C4-2B (cell line): ENCODE data around the gene IFT122.
"Not testable (repeated sequence)": the region's sequence is repeated elsewhere in the genome, so short reads cannot be mapped to it uniquely, and the experiment has no call there.

Experiments
- H3K27ac ChIP-seq: fragments of 450-650 bp; 2 replicates; pipeline ENCODE4 v1.5.1; 2017
- CTCF ChIP-seq: fragments of 450-650 bp; conservative IDR thresholded peaks from 2 replicates; pipeline ENCODE4 v1.5.1; 2017; ENCODE audit warnings: mild to moderate bottlenecking
- ZFX ChIP-seq: fragments of 450-650 bp; IDR thresholded peaks from 2 replicates; pipeline ENCODE4 v1.6.1; 2017

IFT122 gene

GRCh38 chr3:129439817-129440617 lies at the start of gene IFT122, which contains the start of gene MBD4:
IFT122 (plus strand) TSS chr3:129440224; CDS start chr3:129440331, 107 bp downstream.
MBD4 (minus strand) TSS chr3:129439948; CDS start chr3:129439833, 115 bp downstream.
- H3K27ac ChIP-seq: peak within 1 kb of the TSS; percentile 91
- TF ChIP-seq ZFX (peak; percentile 36; the same call in 1 of the 2 replicates), CTCF (no peak)

GRCh38 chr3:129391583-129391982 lies 48.4 kb upstream of the IFT122 start:
- H3K27ac ChIP-seq: not testable (repeated sequence)

- not testable (repeated sequence) for H3K27ac ChIP-seq
These were observed 47.7 kb upstream of the IFT122 start for GRCh38 chr3:129392106-129392887.

- TF ChIP-seq ZFX (no peak), CTCF (no peak)
- H3K27ac ChIP-seq: no peak overlapping the region
These were observed 46.8 kb upstream of the IFT122 start for GRCh38 chr3:129393271-129393670.

GRCh38 chr3:129393760-129394564 lies 46.1 kb upstream of the IFT122 start:
- not testable (repeated sequence) for H3K27ac ChIP-seq

- H3K27ac ChIP-seq: peak overlapping the region; percentile 87
- TF ChIP-seq ZFX: peak; percentile 58; the same call in 1 of the 2 replicates
- TF ChIP-seq CTCF: no peak
These were observed 41.2 kb upstream of the IFT122 start for GRCh38 chr3:129398803-129399144.

GRCh38 chr3:129399145-129399894 lies 40.7 kb upstream of the IFT122 start:
- peak overlapping the region; percentile 87 for H3K27ac ChIP-seq
- TF ChIP-seq CTCF (peak; percentile 99), ZFX (0 out of 2 replicates have a peak, but pooled peaks have one; percentile 7)

GRCh38 chr3:129399895-129400357 lies 40.1 kb upstream of the IFT122 start:
- H3K27ac ChIP-seq: peak overlapping the region; percentile 87; the same call in 1 of the 2 replicates
- no peak for TF ChIP-seq ZFX
- TF ChIP-seq CTCF: no peak; the same call in 1 of the 2 replicates
